Vagina (tissue), 2 donors: Measurements from ENCODE around the gene CDC20B. TPM values are rescaled to one million over a fixed set of nuclear protein-coding genes. Genes with fewer than 3 reads are reported as not detected.

Experiments
- DNase-seq, 2 donors: peaks; one replicate each; pipeline ENCODE4 v3.0.0-alpha.2; 2017; ENCODE audit errors: extremely low spot score in 2 of 2
- H3K27ac ChIP-seq: fragments of 200-600 bp; sonication (generic); one replicate; pipeline ENCODE4 v1.5.1; 2019
- H3K27me3 ChIP-seq: fragments of 200-600 bp; sonication (generic); one replicate; pipeline ENCODE4 v1.5.1; 2019
- H3K36me3 ChIP-seq, 2 donors: fragments of 200-600 bp; sonication (generic); one replicate each; pipeline ENCODE4 v1.5.1; 2017 to 2019
- H3K4me1 ChIP-seq: fragments of 200-600 bp; sonication (generic); one replicate; pipeline ENCODE4 v1.5.1; 2019
- H3K4me3 ChIP-seq, 2 donors: fragments of 200-600 bp; sonication (generic); 1 replicate in 1 of 2; 2 replicates in 1 of 2; pipeline ENCODE4 v1.5.1; 2016 to 2019
- H3K9me3 ChIP-seq: fragments of 200-600 bp; sonication (generic); one replicate; pipeline ENCODE4 v1.5.1; 2019
- POLR2A ChIP-seq, 2 donors: fragments of 450-650 bp; IDR thresholded peaks; one replicate each; pipeline ENCODE4 v1.6.1; 2017; ENCODE audit warnings: antibody characterized with exemption in 2 of 2, mild to moderate bottlenecking in 2 of 2, moderate library complexity in 2 of 2
- POLR2AphosphoS5 ChIP-seq, 2 donors: sonication (generic); formaldehyde crosslinking; IDR thresholded peaks; one replicate each; pipeline ENCODE4 v1.9.0; 2017; ENCODE audit warnings: antibody characterized with exemption in 2 of 2, mild to moderate bottlenecking in 2 of 2, low read depth in 1 of 2; ENCODE audit not compliant: insufficient read depth in 1 of 2
- intact Hi-C: fragments of 100-400 bp; cut with DNase I; formaldehyde crosslinking; loops from one replicate; pipeline ENCODE4 v1.15.1; 2023
- total RNA-seq: library from RNA; depleted of rRNA; stranded (reverse); fragments of >200 nt; gene quantifications from one replicate; pipeline ENCODE4 v1.2.3, GENCODE V29; 2016
- TF ChIP-seq, protein P1 (sequence below), 3 experiments: fragments of 450-650 bp in 2 of 3; fragments of 200-600 bp in 1 of 3; sonication (generic) in 1 of 3; IDR thresholded peaks; one replicate each; pipeline ENCODE4 v1.5.1; 2017 to 2019; ENCODE audit warnings: antibody characterized with exemption in 3 of 3, mild to moderate bottlenecking in 2 of 3, moderate library complexity in 2 of 3

Gene CDC20B
- total RNA-seq, 1 donor from 2014 or later = not detected

DNA sequence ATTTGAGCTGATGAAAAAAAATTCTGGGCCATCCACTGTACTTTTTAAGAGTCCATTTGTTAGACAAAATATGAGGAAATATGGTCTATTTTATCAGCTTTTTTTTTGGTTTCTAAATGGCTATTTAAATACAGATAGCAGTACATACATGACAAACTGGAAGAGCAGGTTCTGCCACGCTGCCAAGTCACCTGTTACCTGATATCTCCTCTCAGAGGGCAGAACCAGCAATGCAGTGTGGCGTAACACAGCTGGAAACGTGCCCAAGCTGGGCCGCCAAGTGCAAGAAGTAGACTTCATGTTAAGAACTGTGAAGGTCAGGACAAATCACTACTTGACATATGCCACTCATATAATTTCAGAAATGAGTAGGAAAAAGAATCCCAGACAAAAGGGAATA lies 46.0 kb upstream of the CDC20B start:
- H3K27ac ChIP-seq = no peak overlapping the region
- DNase-seq = no peak
- TF ChIP-seq POLR2A (IDR thresholded peaks at IDR 0.05) (no peak), POLR2AphosphoS5 (IDR thresholded peaks at IDR 0.05; ENCODE audit: insufficient read depth in 1 of 2, low read depth in 1 of 2) (no peak)
- TF ChIP-seq, protein P1, sequence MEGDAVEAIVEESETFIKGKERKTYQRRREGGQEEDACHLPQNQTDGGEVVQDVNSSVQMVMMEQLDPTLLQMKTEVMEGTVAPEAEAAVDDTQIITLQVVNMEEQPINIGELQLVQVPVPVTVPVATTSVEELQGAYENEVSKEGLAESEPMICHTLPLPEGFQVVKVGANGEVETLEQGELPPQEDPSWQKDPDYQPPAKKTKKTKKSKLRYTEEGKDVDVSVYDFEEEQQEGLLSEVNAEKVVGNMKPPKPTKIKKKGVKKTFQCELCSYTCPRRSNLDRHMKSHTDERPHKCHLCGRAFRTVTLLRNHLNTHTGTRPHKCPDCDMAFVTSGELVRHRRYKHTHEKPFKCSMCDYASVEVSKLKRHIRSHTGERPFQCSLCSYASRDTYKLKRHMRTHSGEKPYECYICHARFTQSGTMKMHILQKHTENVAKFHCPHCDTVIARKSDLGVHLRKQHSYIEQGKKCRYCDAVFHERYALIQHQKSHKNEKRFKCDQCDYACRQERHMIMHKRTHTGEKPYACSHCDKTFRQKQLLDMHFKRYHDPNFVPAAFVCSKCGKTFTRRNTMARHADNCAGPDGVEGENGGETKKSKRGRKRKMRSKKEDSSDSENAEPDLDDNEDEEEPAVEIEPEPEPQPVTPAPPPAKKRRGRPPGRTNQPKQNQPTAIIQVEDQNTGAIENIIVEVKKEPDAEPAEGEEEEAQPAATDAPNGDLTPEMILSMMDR (IDR thresholded peaks at IDR 0.05) = no peak
- H3K27me3 ChIP-seq = no peaks in the 10 kb centered on the region
- H3K36me3 ChIP-seq = no peaks in the 10 kb centered on the region
- no peaks in the 10 kb centered on the region for H3K9me3 ChIP-seq
- intact Hi-C loops = no loop called here
- peaks cover 20% of the 10 kb centered on the region for H3K4me1 ChIP-seq
- no peak overlapping the region for H3K4me3 ChIP-seq

- Histone ChIP-seq H3K4me1 (no peaks in the 10 kb centered on the region), H3K36me3 (no peaks in the 10 kb centered on the region), H3K4me3 (no peak overlapping the region), H3K9me3 (no peaks in the 10 kb centered on the region), H3K27ac (no peak overlapping the region), H3K27me3 (no peaks in the 10 kb centered on the region)
- DNase-seq = no peak
- intact Hi-C loops = no loop called here
- TF ChIP-seq, protein P1 (IDR thresholded peaks at IDR 0.05) = no peak
- TF ChIP-seq POLR2A (IDR thresholded peaks at IDR 0.05) (no peak), POLR2AphosphoS5 (IDR thresholded peaks at IDR 0.05; ENCODE audit: insufficient read depth in 1 of 2, low read depth in 1 of 2) (no peak)
These were observed 38.4 kb upstream of the CDC20B start for GRCh38 chr5:55211184-55211874.

DNA sequence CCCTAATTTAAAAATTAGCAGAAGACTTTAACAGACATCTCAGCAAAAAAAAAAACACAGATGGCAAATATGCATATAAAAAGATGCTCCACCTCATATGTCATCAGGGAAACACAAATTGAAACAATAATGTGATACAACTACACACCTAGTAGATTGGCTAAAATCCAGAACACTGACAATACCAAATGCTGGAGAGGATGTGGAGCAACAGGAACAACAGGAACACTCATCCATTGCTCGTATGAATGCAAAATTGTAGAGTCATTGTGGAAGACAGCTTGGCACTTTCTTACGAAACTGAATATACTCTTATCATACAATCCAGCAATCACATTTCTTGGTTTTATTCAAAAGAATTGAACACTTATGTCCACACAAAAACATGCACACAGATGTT lies 32.0 kb upstream of the CDC20B start:
- Histone ChIP-seq H3K4me3 (no peak overlapping the region), H3K27me3 (no peaks in the 10 kb centered on the region), H3K9me3 (no peaks in the 10 kb centered on the region), H3K4me1 (no peaks in the 10 kb centered on the region), H3K27ac (no peak overlapping the region), H3K36me3 (no peaks in the 10 kb centered on the region)
- no peak for TF ChIP-seq POLR2AphosphoS5 (IDR thresholded peaks at IDR 0.05; ENCODE audit: insufficient read depth in 1 of 2, low read depth in 1 of 2)
- TF ChIP-seq, protein P1 (IDR thresholded peaks at IDR 0.05) = no peak
- no peak for TF ChIP-seq POLR2A (IDR thresholded peaks at IDR 0.05)
- intact Hi-C loops = no loop called here
- no peak for DNase-seq

DNA sequence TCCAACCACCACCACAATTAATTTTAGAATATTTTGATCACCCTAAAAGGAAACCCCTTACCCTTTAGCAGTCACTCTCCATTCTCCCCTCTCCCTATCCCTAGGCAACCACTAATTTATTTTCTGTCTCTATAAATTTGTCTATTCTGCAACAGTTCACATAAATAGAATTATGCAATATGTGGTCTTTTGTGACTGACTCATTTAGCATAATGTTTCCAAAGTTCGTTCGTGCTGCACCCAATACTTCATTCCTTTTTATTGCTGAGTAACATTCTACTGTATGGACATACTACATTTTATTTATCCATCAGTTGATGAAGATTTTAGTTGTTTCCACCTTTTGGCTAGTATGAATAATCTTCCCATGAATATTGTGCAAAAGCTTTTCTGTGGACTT lies 18.2 kb upstream of the CDC20B start:
- Histone ChIP-seq H3K9me3 (no peaks in the 10 kb centered on the region), H3K27me3 (no peaks in the 10 kb centered on the region)

More for the DNA sequence above, 18.2 kb upstream of the CDC20B start:
- TF ChIP-seq POLR2A (IDR thresholded peaks at IDR 0.05) (no peak), POLR2AphosphoS5 (IDR thresholded peaks at IDR 0.05; ENCODE audit: insufficient read depth in 1 of 2, low read depth in 1 of 2) (no peak)
- TF ChIP-seq, protein P1 (IDR thresholded peaks at IDR 0.05) = no peak
- intact Hi-C loops = no loop called here
- Histone ChIP-seq H3K4me3 (no peak overlapping the region), H3K36me3 (no peaks in the 10 kb centered on the region), H3K4me1 (no peaks in the 10 kb centered on the region), H3K27ac (no peak overlapping the region)
- DNase-seq = no peak
